ENCODE results near the gene TECR. TPM values are rescaled to one million over a fixed set of nuclear protein-coding genes. Genes with fewer than 3 reads are reported as not detected.
A peak's percentile ranks its signal among the peaks of the same experiment; 100 is the strongest.

Gene TECR
- total RNA-seq, 1 experiment from 2014 or later = 232 TPM

- no peak for TF ChIP-seq CTCF (IDR thresholded peaks at IDR 0.05 in 2 of 3, conservative IDR thresholded peaks at IDR 0.05 in 1 of 3; ENCODE audit: borderline replicate concordance in 1 of 3, insufficient read depth in 1 of 3, low read depth in 2 of 3, low read length in 2 of 3)
- no peak for TF ChIP-seq ELF1 (IDR thresholded peaks at IDR 0.05; ENCODE audit: borderline replicate concordance, low read depth)
- TF ChIP-seq CEBPB (IDR thresholded peaks at IDR 0.05; ENCODE audit: low read depth) = no peak
- no peak for TF ChIP-seq FOSL1 (IDR thresholded peaks at IDR 0.05; ENCODE audit: low read depth)
Observed at GRCh38 chr19:14495672-14496028, 33.7 kb upstream of the TECR start (continued).

- Histone ChIP-seq H4K20me1 (ENCODE audit: insufficient read depth) (no peaks in the 10 kb centered on the region), H3K9me3 (ENCODE audit: control insufficient read depth in 1 of 2, insufficient read depth in 1 of 2, low read depth in 1 of 2, low read length in 2 of 2) (no peaks in the 10 kb centered on the region), H3K27me3 (ENCODE audit: insufficient read depth, low read length) (no peaks in the 10 kb centered on the region), H3K36me3 (ENCODE audit: control insufficient read depth in 1 of 2, insufficient read depth in 2 of 2, low read length in 2 of 2) (peaks cover 0 to 3% of the 10 kb centered on the region in 2 experiments; a peak in 2 of 4 replicates), H3K4me2 (ENCODE audit: low read length) (peak within 1 kb of the TSS; percentile 79), H2AFZ (ENCODE audit: low read depth, low read length, poor library complexity, severe bottlenecking) (no peak within 1 kb of the TSS), H3K79me2 (ENCODE audit: insufficient read depth, low read length) (peaks cover 41% of the 10 kb centered on the region), H3K4me3 (replicated peaks in 1 of 2; ENCODE audit: low read depth in 1 of 2, low read length in 2 of 2) (peak within 1 kb of the TSS; percentile 78 to 86), H3K9me2 (ENCODE audit: insufficient read depth) (no peaks in the 10 kb centered on the region), H3K9ac (ENCODE audit: low read length) (peak within 1 kb of the TSS; percentile 86), H3K27ac (ENCODE audit: low read depth, low read length) (peak within 1 kb of the TSS; percentile 58), H3K4me1 (ENCODE audit: control insufficient read depth in 1 of 2, insufficient read depth in 2 of 2, low read length in 2 of 2) (peaks cover 20 to 29% of the 10 kb centered on the region in 2 experiments)
- ChIA-PET CTCF (interaction anchor here (0.7 to 1.8 kb wide), 6 partner anchors 8 to 360 kb away, joined by 3 to 5 read pairs (median 4); partner anchors contain the start of gene ASF1B), POLR2A (interaction anchor here (0.7 to 3.1 kb wide), 6 partner anchors 11 to 360 kb away, joined by 3 to 15 read pairs (median 8); partner anchors contain the start of genes ASF1B and DNAJB1), RAD21 (ENCODE audit: low non-redundant PET in 1 of 2, low total read pairs in 2 of 2, uncharacterized antibody in 2 of 2, unreplicated experiment in 2 of 2) (interaction anchor here in 1 of 2 experiments (1.0 kb wide), 1 partner anchor 10 kb away, joined by 3 read pairs; no protein-coding TSS in a partner anchor)
- intact Hi-C loops (cut with micrococcal nuclease) = no loop called here
- TF ChIP-seq TCF7L2 (IDR thresholded peaks at IDR 0.05; ENCODE audit: borderline replicate concordance, extremely low read depth, insufficient read depth, insufficient read length) (peak; percentile 60), ZFX (IDR thresholded peaks at IDR 0.05) (peak; percentile 76; the same call in 1 of the 2 replicates), POLR2A (IDR thresholded peaks at IDR 0.05; ENCODE audit: borderline replicate concordance, extremely low read depth, insufficient read depth, insufficient read length) (no peak), CBX3 (IDR thresholded peaks at IDR 0.05; ENCODE audit: low read depth) (no peak), SIN3A (IDR thresholded peaks at IDR 0.05; ENCODE audit: low read depth) (peak; percentile 67; the same call in 1 of the 2 replicates), SP1 (IDR thresholded peaks at IDR 0.05; ENCODE audit: low read depth) (peak; percentile 96), JUND (IDR thresholded peaks at IDR 0.05) (0 out of 2 replicates have a peak, but pooled peaks have one; percentile 25), EGR1 (IDR thresholded peaks at IDR 0.05; ENCODE audit: low read depth) (no peak), MAX (IDR thresholded peaks at IDR 0.05) (peak; percentile 96), YY1 (IDR thresholded peaks at IDR 0.05; ENCODE audit: extremely low read depth, insufficient replicate concordance, low read depth, low read length) (peak; percentile 7), ZNF274 (IDR thresholded peaks at IDR 0.05; ENCODE audit: low read depth, low read length) (no peak), CTCF (IDR thresholded peaks at IDR 0.05 in 2 of 3, conservative IDR thresholded peaks at IDR 0.05 in 1 of 3; ENCODE audit: borderline replicate concordance in 1 of 3, insufficient read depth in 1 of 3, low read depth in 2 of 3, low read length in 2 of 3) (no peak), POLR2AphosphoS5 (IDR thresholded peaks at IDR 0.05; ENCODE audit: low read depth, low read length) (peak; percentile 40; the same call in 1 of the 2 replicates)
- BruUV-seq (replicated peaks) = no TSS peak
- ATAC-seq (peak; percentile 93), DNase-seq (ENCODE audit: low read depth, low spot score) (peak; percentile 97)
Observed at GRCh38 chr19:14496029-14496833, 33.2 kb upstream of the TECR start, which contains the start of gene GIPC1. Gene GIPC1, minus strand, starts transcription at chr19:14496127. Its CDS starts 13,151 bp downstream, at chr19:14482976.
